COLO829 (cell line): ENCODE results near the gene PCSK9.

ENCODE experiments used
- DNase-seq: peaks from one replicate; pipeline ENCODE4 v3.0.0; 2012; ENCODE audit warnings: low spot score

PCSK9 gene

DNA sequence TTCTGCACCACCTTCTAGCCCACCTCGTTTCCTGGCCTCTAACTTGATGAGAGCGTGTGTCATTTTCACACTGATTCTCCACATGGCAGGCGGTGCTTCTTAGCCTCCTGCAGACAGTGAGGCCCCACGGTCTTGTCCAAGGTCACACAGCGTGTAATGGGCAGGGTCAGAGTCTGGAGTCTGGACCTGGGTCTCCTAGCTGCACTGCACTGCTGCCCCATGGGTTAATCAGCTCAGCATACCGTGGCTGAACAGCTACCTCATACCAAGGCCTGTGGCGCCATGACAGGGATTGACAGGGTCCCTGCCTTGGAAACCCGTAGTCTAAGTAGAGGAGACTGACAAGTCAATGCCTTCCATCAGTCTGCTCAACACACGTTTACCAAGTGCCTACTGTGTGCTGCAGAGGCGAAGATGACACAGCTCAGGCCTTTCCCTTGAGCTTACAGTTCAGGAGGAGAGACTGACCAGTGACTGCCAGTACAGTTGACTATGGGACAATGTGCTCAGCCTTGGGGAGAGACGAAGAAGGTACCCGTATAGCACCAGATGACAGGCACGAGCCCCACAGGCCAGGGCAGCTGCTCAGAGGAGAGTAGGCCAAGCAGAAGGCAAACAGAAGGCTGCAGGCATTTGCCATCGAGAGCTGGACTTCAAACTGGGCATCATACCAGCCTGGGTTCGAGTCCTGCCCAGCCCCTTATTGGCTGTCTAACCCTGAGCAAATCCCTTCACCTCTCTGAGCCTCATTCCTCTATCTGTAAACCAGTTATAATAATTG lies 5.5 kb downstream of the PCSK9 start:
- no peak for DNase-seq

DNA sequence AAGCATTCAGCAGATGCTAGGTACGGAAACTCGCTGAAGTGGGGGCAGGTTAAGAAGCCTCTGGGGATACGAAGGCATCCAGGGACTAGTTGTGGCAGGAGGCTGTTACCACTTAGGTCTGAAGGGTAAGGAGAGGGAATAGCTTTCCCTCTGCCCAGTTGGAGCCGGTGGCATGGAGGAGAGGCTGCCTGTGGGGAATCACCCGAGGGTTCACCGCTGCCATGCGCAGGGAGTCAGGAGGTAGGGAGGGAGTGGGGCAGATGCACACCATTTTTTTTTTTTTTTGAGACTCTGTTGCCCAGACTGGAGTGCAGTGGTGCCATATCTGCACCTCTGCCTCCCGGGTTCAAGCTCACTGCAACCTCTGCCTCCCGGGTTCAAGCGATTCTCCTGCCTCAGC lies 6.1 kb downstream of the PCSK9 start:
- DNase-seq = no peak

DNA sequence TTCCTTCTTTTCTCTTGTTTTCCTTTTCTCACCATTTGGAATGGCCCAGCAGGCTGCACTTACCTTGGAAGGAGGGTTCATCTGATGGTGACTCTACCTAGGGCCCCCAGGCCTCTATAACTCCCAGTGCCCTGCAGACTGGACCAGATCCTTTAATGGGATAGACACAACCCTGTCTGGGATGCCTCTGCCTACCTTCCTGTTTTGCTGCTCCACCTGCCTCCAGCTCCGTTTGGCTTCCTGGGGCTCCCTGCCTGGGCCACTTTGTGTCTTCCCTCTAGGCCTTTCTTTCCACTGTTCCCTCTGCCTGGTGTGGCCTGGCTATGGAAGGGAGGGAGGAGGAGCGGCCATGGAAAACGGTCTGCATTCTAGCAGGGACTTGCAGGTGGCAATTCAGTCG lies 7.5 kb downstream of the PCSK9 start:
- DNase-seq = no peak

DNA sequence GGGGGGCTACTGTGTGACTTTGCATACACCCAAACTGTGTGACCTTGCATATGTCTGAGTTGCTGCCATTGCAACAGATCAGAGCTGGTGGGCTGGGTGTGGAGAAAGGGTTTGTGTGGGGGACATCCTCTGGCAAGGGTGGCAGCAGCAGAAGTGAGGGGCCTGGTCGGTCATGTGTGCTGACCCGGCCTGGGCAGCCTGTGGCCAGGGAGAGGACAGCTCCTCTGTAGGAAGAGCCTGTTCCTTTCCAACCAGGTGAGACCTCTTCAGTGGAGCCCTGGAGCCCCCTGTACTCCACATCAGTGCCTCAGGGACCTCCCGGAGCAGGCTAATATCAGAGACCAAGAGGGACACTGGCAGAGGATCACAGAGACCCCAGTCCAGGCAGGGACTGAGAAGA lies 8.3 kb downstream of the PCSK9 start:
- no peak for DNase-seq

DNA sequence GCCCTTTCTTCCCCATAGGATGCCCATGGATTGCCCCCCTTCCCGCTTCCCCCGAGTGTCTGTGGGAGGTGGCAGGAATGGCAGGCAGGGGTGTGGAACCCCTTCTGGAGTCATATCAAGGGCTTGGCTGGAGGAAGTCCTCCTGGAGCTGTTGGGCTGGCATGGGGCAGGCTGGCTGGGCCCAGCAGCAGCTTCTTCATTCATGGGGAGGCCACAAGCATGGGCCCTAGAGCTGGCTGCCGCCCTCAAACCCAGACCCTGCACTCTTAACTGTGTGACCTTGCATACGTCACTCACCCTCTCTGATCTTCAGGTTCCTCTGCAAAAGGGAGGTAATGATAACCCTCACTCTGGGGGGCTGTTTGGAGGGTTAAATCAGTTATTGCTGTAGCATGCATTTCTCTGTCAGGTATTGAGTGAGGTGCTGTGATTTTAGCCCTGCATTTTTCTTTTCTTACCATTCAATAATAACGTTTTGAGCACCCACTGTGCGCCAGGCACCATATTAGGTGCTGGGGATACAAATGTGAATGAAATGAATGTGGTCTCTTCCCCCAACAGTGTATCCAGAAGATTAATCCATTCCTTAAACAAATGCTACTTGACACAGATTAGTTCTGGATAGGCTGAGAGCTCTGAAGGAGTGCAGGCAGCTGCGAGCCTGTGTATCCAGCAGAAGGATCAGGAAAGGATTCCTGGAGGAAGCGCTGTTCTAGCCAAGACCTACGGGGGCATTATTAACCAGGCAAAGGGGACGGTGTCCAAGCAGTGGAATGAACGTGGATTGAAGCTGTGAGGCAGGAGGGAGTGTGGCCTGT lies 9.3 kb downstream of the PCSK9 start:
- DNase-seq = no peak

DNA sequence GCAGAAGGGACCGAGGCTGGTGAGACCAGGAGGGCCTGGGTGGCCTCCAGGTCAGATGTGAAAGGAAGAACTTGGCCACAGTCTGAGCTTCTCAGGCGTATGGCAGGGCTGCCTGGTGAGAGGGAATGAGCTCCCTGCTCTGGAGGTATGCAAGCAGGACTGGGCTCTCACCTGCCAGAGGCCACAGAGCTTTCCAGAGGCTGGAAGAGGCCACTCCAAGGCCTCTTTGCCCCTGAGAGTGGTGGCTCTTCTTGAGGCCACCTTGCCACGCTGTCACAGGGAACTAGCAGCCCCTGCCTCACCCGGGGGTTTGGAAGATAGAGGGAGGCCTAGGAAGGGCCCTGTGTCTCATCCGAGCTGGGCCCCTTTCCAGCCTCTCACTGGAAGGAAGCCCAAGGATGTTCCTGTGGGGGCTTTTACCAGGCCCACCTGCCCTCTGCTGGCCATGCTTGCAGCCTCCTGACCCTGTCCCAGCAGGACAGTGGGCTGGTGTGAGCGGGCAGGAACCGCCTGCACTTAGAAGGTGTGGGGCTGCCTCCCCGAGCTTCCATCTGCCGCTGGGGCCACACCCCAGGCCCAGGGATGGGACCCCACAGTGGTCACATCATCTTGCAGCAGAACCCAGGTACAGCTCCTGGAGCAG lies 10.0 kb downstream of the PCSK9 start:
- no peak for DNase-seq

DNA sequence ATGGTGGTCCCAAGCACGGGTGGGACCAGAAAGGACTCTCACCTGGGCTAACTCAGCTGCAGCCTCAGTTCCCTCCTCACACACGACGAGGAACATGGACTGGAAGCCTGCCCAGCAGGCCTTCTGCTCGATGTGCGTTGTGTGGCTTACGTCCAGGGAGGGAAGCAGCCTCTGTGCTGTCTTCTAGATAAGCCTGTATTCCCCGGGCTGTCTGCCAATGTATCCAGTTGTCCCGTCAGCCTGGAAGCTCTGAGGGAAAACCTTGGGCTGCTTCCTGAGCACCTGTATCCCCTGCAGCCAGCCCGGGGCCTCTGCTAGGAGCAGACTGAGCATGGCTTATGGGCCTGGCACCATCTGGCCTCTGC lies 10.5 kb downstream of the PCSK9 start:
- DNase-seq = no peak

DNA sequence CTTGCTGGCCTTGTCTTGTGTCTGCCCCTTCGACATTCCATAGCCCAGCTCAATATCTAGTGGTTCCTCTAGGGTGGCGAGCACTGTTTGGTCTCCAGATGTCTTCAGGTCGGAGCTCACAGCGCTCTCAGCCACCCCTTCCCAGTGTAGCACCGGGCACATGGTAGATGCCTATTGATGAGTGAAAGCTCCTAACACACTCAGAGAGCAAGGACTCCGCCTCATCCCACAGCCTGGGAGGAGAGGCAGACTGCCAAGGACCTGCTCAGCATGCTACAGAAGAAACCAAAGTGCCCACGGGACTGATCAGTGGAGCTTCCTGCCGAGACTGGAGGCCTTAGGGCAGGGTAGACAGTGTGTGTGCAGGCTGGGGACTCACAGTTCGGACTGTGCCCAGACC lies 10.9 kb downstream of the PCSK9 start:
- DNase-seq = no peak

DNA sequence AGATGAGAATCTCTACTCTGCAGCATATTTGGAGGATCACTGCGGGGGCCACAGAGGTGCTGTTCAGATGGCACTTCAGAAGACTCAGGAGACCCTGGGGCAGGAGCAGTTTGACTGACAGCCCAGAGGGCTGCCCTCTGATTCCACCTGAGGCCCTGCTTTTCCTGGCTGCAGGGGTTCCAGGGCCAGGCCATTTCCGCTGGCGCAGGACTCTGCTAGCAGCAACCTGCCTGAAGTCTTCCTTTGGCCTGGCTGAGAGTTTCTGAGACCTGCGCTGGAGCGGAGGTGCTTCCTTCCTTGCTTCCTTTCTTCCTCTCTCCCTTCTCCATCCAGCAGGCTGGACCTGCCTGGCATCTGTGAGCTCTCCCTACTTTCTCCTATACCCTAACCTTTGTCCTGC lies 11.8 kb downstream of the PCSK9 start:
- no peak for DNase-seq

DNA sequence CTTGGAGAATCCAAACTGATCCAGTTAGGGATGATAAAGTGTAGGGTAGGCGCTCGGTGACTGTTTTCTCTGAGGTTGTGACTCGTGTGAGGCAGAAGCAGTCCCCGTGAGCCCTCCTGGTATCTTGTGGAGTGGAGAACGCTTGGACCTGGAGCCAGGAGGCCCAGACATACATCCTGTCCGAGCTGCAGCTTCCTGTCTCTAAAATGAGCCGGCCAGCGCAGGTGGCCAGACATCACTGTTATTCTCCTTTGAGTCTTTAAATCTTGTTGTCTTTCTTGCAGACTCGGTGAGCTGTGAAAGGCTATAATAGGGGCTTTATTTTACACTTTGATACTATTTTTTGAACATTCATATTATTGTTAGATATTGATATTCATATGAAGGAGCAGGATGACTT lies 12.3 kb downstream of the PCSK9 start:
- DNase-seq = no peak

DNA sequence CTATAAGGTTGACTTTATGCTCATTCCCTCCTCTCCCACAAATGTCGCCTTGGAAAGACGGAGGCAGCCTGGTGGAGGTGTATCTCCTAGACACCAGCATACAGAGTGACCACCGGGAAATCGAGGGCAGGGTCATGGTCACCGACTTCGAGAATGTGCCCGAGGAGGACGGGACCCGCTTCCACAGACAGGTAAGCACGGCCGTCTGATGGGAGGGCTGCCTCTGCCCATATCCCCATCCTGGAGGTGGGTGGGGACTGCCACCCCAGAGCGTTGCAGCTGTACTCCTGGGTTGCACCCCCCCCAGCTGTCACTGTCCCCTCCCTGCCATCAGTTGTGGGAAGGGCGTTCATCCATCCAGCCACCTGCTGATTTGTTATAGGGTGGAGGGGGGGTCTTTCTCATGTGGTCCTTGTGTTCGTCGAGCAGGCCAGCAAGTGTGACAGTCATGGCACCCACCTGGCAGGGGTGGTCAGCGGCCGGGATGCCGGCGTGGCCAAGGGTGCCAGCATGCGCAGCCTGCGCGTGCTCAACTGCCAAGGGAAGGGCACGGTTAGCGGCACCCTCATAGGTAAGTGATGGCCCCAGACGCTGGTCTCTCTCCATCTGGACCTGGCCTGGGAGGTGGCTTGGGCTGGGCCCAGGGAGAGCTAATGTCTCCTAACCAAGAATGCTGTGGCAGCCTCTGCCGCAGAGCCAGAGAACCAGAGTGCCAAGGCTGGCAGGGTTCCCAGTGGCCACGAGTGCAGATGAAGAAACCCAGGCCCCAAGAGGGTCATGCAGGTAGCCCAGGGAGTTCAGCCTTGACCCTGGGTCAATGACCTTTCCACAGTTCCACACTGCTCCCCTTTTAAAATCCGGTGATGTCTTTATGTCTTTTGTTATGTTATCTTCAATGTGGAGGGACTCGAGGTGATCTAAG lies 13.1 kb downstream of the PCSK9 start:
- no peak for DNase-seq

DNA sequence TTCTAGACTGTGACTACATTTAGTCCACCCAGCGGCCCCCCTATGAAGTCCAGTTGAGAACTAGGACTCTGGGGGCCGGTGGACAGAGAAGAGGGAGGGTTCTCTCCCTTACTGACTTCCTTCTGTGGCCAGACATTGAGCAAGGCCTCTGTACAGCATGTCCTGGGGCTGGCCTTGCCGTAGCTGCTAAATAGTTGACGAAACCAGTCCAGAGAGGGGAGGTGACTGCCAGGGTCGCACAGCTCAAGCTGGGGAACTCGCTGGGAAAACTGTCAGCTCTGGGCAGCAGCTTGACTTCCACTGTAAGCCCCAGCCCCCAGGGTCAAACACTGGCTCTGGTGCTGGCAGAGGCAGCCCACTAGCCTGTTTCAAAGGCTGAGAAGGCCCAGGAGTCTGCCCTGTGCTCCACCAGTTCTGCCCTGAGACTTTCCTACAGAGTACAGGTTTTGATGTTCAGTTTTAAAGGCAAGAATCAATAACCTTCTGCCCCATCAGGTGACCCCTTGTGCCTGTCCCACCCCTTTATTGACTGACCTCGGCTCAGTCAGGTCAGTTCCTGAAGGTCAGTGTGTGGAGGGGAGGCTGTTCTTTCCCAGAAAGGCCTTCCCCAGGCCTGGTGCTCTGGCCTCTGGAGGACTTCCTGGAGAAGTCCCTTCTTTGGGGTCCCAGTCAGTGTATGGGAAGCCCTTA lies 14.1 kb downstream of the PCSK9 start:
- DNase-seq = no peak

DNA sequence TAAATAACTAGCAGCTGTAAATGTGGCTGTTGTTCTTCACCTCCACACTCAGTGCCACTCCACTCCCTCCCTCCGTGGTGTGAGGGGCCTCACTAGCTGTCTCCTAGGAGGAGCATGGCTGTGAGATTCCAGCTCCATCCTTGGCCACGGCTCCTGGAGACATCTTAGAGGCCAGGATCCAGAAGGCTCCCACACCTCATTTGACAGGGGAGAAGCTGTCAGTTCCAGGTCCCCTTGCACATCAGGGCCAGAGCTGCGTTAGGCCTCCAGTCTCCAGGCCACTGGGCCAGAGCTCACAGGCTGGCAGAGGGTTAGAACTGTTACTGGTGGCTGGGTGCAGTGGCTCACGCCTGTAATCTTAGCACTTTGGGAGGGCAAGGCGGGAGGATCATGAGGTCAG lies 15.0 kb downstream of the PCSK9 start:
- DNase-seq = no peak

DNA sequence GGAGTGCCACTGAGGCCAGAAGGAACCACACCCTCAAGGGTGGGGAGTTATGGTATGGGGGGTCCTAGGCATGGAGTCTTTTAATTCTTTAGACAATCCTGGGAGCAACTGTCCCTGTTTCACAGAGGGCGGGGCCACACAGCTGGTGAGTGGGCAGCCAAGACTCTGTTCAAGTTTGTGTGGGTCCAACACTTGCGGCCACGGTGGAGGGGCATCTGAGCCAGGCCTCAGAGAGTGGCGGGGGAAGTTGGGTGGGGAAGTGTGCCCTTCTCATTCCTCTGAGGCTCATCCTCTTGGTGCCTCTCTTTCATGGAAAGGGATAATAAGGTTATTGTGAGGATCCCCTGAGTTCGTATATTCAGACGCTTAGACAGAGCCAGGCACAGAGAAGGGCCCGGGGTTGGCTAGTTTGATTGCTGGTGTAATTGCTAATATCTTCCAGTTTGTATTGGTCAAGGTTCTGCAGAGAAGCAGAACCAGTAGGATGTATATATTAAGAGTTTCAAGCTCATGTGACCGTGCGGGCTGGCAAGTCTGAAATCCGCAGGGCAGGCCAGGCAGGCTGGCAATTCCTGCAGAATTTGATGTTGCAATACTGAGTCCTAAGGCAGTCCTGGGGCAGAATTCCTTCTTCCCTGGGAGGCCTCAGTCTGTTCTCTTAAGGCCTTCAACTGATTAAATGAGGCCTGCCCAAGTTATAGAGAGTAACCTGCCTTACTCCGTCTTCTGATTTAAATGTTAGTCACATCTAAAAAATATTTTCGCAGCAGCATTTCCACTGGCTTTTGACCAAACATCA lies 15.9 kb downstream of the PCSK9 start:
- DNase-seq = no peak

DNA sequence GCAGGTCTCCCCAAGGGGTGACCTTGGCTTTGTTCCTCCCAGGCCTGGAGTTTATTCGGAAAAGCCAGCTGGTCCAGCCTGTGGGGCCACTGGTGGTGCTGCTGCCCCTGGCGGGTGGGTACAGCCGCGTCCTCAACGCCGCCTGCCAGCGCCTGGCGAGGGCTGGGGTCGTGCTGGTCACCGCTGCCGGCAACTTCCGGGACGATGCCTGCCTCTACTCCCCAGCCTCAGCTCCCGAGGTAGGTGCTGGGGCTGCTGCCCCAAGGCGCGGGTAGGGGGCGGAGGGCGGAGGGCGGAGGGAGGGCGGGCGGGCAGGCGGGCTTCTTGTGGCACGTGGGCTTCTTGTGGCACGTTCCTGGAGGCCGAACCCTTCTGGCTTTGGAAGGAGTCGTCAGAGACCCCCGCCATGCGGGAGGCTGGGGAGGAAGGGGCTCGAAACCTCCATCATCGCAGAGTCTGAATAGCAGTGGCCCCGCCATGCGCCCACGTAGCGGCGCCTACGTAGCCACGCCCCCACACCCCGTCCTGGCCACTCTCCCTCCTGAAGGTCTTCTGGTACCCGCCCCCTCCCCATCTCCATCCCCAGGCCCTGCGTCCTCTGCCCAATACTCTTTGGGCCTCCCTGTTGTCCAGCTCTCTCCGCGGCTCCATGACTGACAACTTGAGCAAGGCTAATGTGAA lies 16.7 kb downstream of the PCSK9 start:
- no peak for DNase-seq

DNA sequence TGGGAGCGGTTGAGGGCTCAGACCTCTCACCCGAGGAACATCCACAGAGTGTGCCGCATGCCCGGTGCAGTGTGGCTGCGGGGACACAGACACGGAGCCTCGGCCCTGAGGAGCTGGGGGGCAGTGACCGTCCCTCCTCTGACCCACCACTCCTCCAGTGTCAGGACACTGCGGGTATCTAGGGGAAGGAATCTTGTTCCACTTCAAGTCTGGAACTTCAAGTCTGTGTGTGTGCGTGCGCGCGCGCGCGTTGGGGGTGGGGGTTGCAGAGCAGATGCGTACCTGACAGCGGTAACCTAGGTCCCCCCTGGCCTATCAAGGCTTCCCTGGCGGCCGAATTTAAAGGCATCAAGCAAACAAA lies 17.3 kb downstream of the PCSK9 start:
- no peak for DNase-seq

DNA sequence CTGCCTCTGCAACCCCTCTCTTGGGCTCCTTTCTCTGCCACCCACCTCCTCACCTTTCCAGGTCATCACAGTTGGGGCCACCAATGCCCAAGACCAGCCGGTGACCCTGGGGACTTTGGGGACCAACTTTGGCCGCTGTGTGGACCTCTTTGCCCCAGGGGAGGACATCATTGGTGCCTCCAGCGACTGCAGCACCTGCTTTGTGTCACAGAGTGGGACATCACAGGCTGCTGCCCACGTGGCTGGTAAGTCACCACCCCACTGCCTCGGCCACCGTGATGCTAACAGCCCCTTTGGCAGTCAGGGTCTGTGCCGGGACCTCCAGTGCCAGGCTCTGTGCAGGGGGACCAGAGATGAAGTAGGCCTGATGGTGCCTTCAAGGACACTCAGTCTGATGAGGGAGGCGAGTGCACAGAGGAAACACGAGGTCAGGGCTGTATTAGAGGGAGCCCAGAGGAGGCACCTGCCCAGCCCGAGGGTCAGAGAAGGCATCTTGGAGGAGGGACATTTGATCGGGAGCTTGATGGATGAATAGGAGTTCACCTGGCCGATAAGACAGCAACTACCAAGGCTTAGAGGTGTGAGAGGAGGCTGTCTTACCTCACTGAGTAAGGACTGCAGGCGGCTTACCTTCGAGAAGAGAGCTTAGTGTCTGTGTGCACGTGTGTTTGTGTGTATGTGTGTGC lies 18.1 kb downstream of the PCSK9 start:
- no peak for DNase-seq

DNA sequence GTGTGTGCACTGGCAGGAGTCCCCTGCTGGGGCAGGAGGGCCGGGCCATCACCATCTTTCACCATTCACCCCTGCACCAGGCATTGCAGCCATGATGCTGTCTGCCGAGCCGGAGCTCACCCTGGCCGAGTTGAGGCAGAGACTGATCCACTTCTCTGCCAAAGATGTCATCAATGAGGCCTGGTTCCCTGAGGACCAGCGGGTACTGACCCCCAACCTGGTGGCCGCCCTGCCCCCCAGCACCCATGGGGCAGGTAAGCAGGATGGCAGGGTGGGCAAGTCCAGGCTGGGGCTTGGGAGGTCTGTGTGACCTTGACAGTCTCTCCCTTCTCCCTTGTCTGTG lies 18.6 kb downstream of the PCSK9 start:
- no peak for DNase-seq

DNA sequence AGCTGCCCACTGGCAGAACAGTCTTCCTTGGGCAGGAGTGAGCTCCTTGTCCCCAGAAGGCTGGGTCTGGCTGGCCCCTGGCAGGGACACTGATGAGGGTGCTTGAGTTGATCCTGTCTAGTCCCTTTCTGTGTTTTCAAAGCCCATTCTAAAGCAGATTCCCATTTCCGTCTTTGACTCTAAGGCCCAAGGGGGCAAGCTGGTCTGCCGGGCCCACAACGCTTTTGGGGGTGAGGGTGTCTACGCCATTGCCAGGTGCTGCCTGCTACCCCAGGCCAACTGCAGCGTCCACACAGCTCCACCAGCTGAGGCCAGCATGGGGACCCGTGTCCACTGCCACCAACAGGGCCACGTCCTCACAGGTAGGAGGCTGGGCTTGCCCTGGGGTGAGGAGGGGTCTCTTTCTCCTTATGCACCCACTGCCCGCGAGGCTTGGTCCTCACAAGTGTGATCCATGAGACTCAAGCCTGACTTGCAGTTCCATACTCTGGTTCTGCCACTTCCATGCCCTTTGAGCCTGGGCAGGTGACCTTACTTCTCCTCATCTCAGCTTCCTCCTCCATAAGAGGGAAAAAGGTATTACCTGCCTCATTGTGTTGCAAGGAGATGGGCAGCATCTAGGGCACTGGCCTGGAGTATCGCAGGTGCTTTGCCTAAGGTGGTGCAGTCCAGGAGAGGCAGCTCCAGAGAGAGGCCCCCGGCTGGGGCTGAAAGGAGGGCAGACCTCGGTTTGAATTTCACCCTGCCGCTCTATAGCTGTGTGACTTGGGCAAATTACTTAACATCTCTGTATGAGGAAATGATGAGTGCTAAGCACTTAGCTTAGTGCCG lies 20.2 kb downstream of the PCSK9 start:
- no peak for DNase-seq
